Spleen (tissue), 7 donors: ENCODE results near the gene TSPYL4.

ENCODE experiments used
- CTCF ChIP-seq, 11 experiments: fragments of 200-600 bp in 7 of 11; fragments of 450-650 bp in 4 of 11; sonication (generic) in 4 of 11; IDR thresholded peaks in 8 of 11; conservative IDR thresholded peaks in 3 of 11; 1 replicate in 7 of 11; 2 replicates in 4 of 11; pipeline versions ENCODE4 v1.4.0 to v1.8.0; 2016 to 2021; ENCODE audit warnings: antibody characterized with exemption in 11 of 11, inconsistent platforms in 4 of 11, mild to moderate bottlenecking in 1 of 11
- POLR2A ChIP-seq, 3 donors: fragments of 450-650 bp; IDR thresholded peaks; one replicate each; pipeline ENCODE4 v1.5.1; 2017; ENCODE audit warnings: antibody characterized with exemption in 3 of 3, mild to moderate bottlenecking in 1 of 3
- POLR2AphosphoS5 ChIP-seq, 3 donors: sonication (generic); formaldehyde crosslinking; IDR thresholded peaks; one replicate each; pipeline ENCODE4 v1.5.1; 2017; ENCODE audit warnings: antibody characterized with exemption in 3 of 3
- donor health status: DM: no; HTN: no; CAD: no; lungs with moderate emphysema.
- donor health status: DM: no; HTN: no; CAD: no.
- donor health status: DM: no; HTN: no; CAD: no.

DNA sequence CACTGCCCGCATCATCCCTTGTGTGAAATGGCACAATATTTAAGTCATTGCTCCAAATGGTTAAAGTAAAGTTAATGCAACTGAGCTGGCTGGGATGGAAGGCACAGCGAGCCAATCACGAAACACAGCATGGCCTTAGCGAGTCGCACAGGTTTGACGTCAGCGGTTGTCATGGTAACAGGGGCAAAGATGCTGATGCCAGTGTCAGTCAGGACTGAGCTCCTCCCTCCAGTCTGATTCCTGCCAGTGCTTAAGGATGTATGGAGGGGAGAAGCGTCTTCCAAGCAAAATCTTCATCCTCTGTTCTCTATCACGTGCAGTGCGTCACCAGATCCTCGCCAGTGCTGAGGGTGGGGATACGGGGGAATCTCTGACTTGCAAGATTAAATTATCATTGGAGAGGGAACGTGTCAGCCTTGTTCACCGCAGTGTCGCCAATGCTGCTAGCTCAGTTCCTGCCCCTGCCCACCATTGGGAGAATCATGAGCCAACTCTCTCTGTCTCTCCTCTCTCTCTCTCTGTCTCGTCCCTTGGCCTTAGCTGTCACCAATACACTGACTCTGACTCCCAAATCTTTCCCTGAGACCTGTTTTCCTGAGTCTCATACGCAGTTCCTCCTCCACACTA is 24.5 kb downstream of the TSPYL4 start:
- TF ChIP-seq CTCF (IDR thresholded peaks at IDR 0.05 in 8 of 11, conservative IDR thresholded peaks at IDR 0.05 in 3 of 11) (no peak), POLR2AphosphoS5 (IDR thresholded peaks at IDR 0.05) (no peak), POLR2A (IDR thresholded peaks at IDR 0.05) (no peak)
